HEK293T (cell line): Measurements from ENCODE around the gene YJU2.
"Not testable (repeated sequence)": the region's sequence is repeated elsewhere in the genome, so short reads cannot be mapped to it uniquely, and the experiment has no call there.

Experiments
- ARNT ChIP-seq: fragments of 450-650 bp; IDR thresholded peaks from 2 replicates; pipeline ENCODE4 v1.6.1; 2017; ENCODE audit warnings: mild to moderate bottlenecking
- BHLHE40 ChIP-seq: fragments of 450-650 bp; IDR thresholded peaks from 2 replicates; pipeline ENCODE4 v1.6.1; 2016; ENCODE audit warnings: mild to moderate bottlenecking, moderate library complexity, borderline replicate concordance
- CTBP1 ChIP-seq: fragments of 450-650 bp; IDR thresholded peaks from 2 replicates; pipeline ENCODE4 v1.6.1; 2016; ENCODE audit warnings: borderline replicate concordance
- ELF4 ChIP-seq: fragments of 450-650 bp; IDR thresholded peaks from 2 replicates; pipeline ENCODE4 v1.6.1; 2017; ENCODE audit warnings: antibody characterized with exemption
- FOXA1 ChIP-seq: fragments of 450-650 bp; IDR thresholded peaks from 2 replicates; pipeline ENCODE4 v1.6.1; 2016; ENCODE audit warnings: mild to moderate bottlenecking
- FOXK2 ChIP-seq: fragments of 450-650 bp; IDR thresholded peaks from 2 replicates; pipeline ENCODE4 v1.6.1; 2016; ENCODE audit warnings: mild to moderate bottlenecking
- HDGF ChIP-seq: fragments of 450-650 bp; IDR thresholded peaks from 2 replicates; pipeline ENCODE4 v1.6.1; 2017; ENCODE audit warnings: antibody characterized with exemption, borderline replicate concordance
- LEF1 ChIP-seq: fragments of 450-650 bp; IDR thresholded peaks from 2 replicates; pipeline ENCODE4 v1.6.1; 2017; ENCODE audit warnings: mild to moderate bottlenecking, borderline replicate concordance
- SP1 ChIP-seq: fragments of 450-650 bp; IDR thresholded peaks from 2 replicates; pipeline ENCODE4 v1.6.1; 2017
- SUZ12 ChIP-seq: fragments of 450-650 bp; IDR thresholded peaks from 2 replicates; pipeline ENCODE4 v1.6.1; 2016; ENCODE audit warnings: mild to moderate bottlenecking
- TARDBP ChIP-seq: fragments of 450-650 bp; IDR thresholded peaks from 2 replicates; pipeline ENCODE4 v1.6.1; 2016
- ZNF384 ChIP-seq: fragments of 450-650 bp; IDR thresholded peaks from 2 replicates; pipeline ENCODE4 v1.6.1; 2016
- TF ChIP-seq, protein P1 (sequence below): fragments of 450-650 bp; IDR thresholded peaks from 2 replicates; pipeline ENCODE4 v1.6.1; 2016

DNA sequence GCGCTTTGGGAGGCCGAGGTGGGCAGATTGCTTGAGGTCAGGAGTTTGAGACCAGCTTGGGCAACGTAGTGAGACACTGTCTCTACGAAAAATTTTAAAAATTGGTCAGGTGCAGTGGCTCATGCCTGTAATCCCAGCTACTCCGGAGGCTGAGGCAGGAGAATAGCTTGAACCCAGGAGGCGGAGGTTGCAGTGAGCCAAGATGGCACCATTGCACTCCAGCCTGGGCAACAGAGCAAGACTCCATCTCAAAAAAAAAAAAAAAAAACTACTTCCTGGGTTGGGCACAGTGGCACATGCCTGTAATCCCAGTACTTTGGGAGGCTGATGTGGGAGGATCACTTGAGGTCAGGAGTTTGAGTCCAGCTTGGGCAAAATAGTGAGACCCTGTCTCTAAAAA, 15.4 kb upstream of the YJU2 start:
- TF ChIP-seq TARDBP, SP1, ELF4, LEF1, SUZ12, FOXA1, HDGF, BHLHE40, ZNF384, CTBP1, FOXK2, ARNT: not testable (repeated sequence)
- TF ChIP-seq, protein P1, sequence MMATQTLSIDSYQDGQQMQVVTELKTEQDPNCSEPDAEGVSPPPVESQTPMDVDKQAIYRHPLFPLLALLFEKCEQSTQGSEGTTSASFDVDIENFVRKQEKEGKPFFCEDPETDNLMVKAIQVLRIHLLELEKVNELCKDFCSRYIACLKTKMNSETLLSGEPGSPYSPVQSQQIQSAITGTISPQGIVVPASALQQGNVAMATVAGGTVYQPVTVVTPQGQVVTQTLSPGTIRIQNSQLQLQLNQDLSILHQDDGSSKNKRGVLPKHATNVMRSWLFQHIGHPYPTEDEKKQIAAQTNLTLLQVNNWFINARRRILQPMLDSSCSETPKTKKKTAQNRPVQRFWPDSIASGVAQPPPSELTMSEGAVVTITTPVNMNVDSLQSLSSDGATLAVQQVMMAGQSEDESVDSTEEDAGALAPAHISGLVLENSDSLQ: not testable (repeated sequence)
